Skeletal muscle satellite cell (primary cell): ENCODE data around the gene TMEM163.
"Not testable (repeated sequence)": the region's sequence is repeated elsewhere in the genome, so short reads cannot be mapped to it uniquely, and the experiment has no call there.

Source experiments
- H3K27me3 ChIP-seq: 2 replicates; pipeline ENCODE4 v1.7.0; 2013; ENCODE audit warnings: low read length; ENCODE audit not compliant: control insufficient read depth, insufficient read depth
- H3K36me3 ChIP-seq: 2 replicates; pipeline ENCODE4 v1.7.0; 2013; ENCODE audit warnings: mild to moderate bottlenecking, control low read depth, low read length; ENCODE audit not compliant: insufficient read depth
- H3K4me1 ChIP-seq: 2 replicates; pipeline ENCODE4 v1.7.0; 2013; ENCODE audit warnings: low read length; ENCODE audit not compliant: control insufficient read depth, insufficient read depth
- H3K4me2 ChIP-seq: 2 replicates; pipeline ENCODE4 v1.7.0; 2013; ENCODE audit warnings: mild to moderate bottlenecking, low read length
- H3K4me3 ChIP-seq: 2 replicates; pipeline ENCODE4 v1.7.0; 2013; ENCODE audit warnings: low read length
- H3K9ac ChIP-seq: 2 replicates; pipeline ENCODE4 v1.7.0; 2013; ENCODE audit warnings: mild to moderate bottlenecking, low read depth, low read length, moderate library complexity
- H3K9me3 ChIP-seq: replicated peaks from 2 replicates; pipeline ENCODE4 v1.7.0; 2013; ENCODE audit warnings: mild to moderate bottlenecking, control low read depth, low read length

TMEM163 gene

GRCh38 chr2:134570676-134571075 is 148.1 kb downstream of the TMEM163 start:
- no peak overlapping the region for H3K4me2 ChIP-seq
- no peaks in the 10 kb centered on the region for H3K9me3 ChIP-seq
- no peaks in the 10 kb centered on the region for H3K36me3 ChIP-seq
- H3K4me3 ChIP-seq = no peak overlapping the region
- H3K27me3 ChIP-seq = no peaks in the 10 kb centered on the region
- H3K9ac ChIP-seq = no peak overlapping the region
- no peaks in the 10 kb centered on the region for H3K4me1 ChIP-seq

- Histone ChIP-seq H3K27me3 (no peaks in the 10 kb centered on the region), H3K4me3 (no peak overlapping the region), H3K9me3 (no peaks in the 10 kb centered on the region), H3K9ac (no peak overlapping the region), H3K4me1 (no peaks in the 10 kb centered on the region), H3K36me3 (no peaks in the 10 kb centered on the region), H3K4me2 (no peak overlapping the region)
Observed at GRCh38 chr2:134568413-134568812, 150.4 kb downstream of the TMEM163 start.

- Histone ChIP-seq H3K9ac (no peak overlapping the region), H3K9me3 (no peaks in the 10 kb centered on the region), H3K36me3 (no peaks in the 10 kb centered on the region), H3K4me2 (no peak overlapping the region), H3K4me1 (no peaks in the 10 kb centered on the region), H3K4me3 (no peak overlapping the region), H3K27me3 (no peaks in the 10 kb centered on the region)
Observed at GRCh38 chr2:134567666-134568065, 151.1 kb downstream of the TMEM163 start.

- not testable (repeated sequence) for H3K4me1 ChIP-seq, H3K27me3 ChIP-seq, H3K4me3 ChIP-seq, H3K36me3 ChIP-seq, H3K9me3 ChIP-seq, H3K9ac ChIP-seq, H3K4me2 ChIP-seq
Observed at GRCh38 chr2:134564955-134565354, 153.8 kb downstream of the TMEM163 start.

GRCh38 chr2:134564549-134564948 is 154.3 kb downstream of the TMEM163 start:
- no peaks in the 10 kb centered on the region for H3K36me3 ChIP-seq
- H3K4me1 ChIP-seq = no peaks in the 10 kb centered on the region
- H3K4me2 ChIP-seq = no peak overlapping the region
- H3K27me3 ChIP-seq = no peaks in the 10 kb centered on the region
- no peak overlapping the region for H3K9ac ChIP-seq
- no peaks in the 10 kb centered on the region for H3K9me3 ChIP-seq
- H3K4me3 ChIP-seq = no peak overlapping the region

- no peaks in the 10 kb centered on the region for H3K9me3 ChIP-seq
- no peak overlapping the region for H3K4me3 ChIP-seq
- no peak overlapping the region for H3K4me2 ChIP-seq
- H3K27me3 ChIP-seq = peaks cover 2% of the 10 kb centered on the region
- no peak overlapping the region for H3K9ac ChIP-seq
- H3K36me3 ChIP-seq = no peaks in the 10 kb centered on the region
- no peaks in the 10 kb centered on the region for H3K4me1 ChIP-seq
Observed at GRCh38 chr2:134558208-134558830, 160.5 kb downstream of the TMEM163 start.

- H3K4me3 ChIP-seq = no peak overlapping the region
- H3K4me1 ChIP-seq = peaks cover 1% of the 10 kb centered on the region
- no peak overlapping the region for H3K9ac ChIP-seq
- no peaks in the 10 kb centered on the region for H3K36me3 ChIP-seq
- peaks cover 2% of the 10 kb centered on the region for H3K27me3 ChIP-seq
- no peak overlapping the region for H3K4me2 ChIP-seq
- no peaks in the 10 kb centered on the region for H3K9me3 ChIP-seq
Observed at GRCh38 chr2:134555411-134555810, 163.4 kb downstream of the TMEM163 start.

- peaks cover 3% of the 10 kb centered on the region for H3K4me1 ChIP-seq
- no peaks in the 10 kb centered on the region for H3K36me3 ChIP-seq
- no peak overlapping the region for H3K9ac ChIP-seq
- H3K4me2 ChIP-seq = no peak overlapping the region
- peaks cover 2% of the 10 kb centered on the region for H3K27me3 ChIP-seq
- no peaks in the 10 kb centered on the region for H3K9me3 ChIP-seq
- H3K4me3 ChIP-seq = no peak overlapping the region
Observed at GRCh38 chr2:134553657-134554056, 165.1 kb downstream of the TMEM163 start.

- H3K4me1 ChIP-seq = peaks cover 3% of the 10 kb centered on the region
- no peaks in the 10 kb centered on the region for H3K27me3 ChIP-seq
- no peaks in the 10 kb centered on the region for H3K36me3 ChIP-seq
- H3K9ac ChIP-seq = no peak overlapping the region
- H3K4me2 ChIP-seq = no peak overlapping the region
- no peak overlapping the region for H3K4me3 ChIP-seq
- no peaks in the 10 kb centered on the region for H3K9me3 ChIP-seq
Observed at GRCh38 chr2:134550566-134551164, 168.1 kb downstream of the TMEM163 start.

GRCh38 chr2:134549104-134549503 is 169.7 kb downstream of the TMEM163 start:
- no peak overlapping the region for H3K4me3 ChIP-seq
- peaks cover 3% of the 10 kb centered on the region for H3K4me1 ChIP-seq
- no peak overlapping the region for H3K4me2 ChIP-seq
- no peaks in the 10 kb centered on the region for H3K27me3 ChIP-seq
- no peak overlapping the region for H3K9ac ChIP-seq
- no peaks in the 10 kb centered on the region for H3K36me3 ChIP-seq
- no peaks in the 10 kb centered on the region for H3K9me3 ChIP-seq

- Histone ChIP-seq H3K9me3 (no peaks in the 10 kb centered on the region), H3K4me1 (no peaks in the 10 kb centered on the region), H3K4me3 (no peak overlapping the region), H3K36me3 (no peaks in the 10 kb centered on the region), H3K9ac (no peak overlapping the region), H3K27me3 (peaks cover 8% of the 10 kb centered on the region), H3K4me2 (no peak overlapping the region)
Observed at GRCh38 chr2:134540990-134541389, 177.8 kb downstream of the TMEM163 start.

- Histone ChIP-seq H3K4me2 (no peak overlapping the region), H3K9ac (no peak overlapping the region), H3K36me3 (no peaks in the 10 kb centered on the region), H3K4me3 (no peak overlapping the region), H3K9me3 (no peaks in the 10 kb centered on the region), H3K27me3 (peaks cover 8% of the 10 kb centered on the region), H3K4me1 (no peaks in the 10 kb centered on the region)
Observed at GRCh38 chr2:134539981-134540380, 178.8 kb downstream of the TMEM163 start.
